DOHH2 (cell line): ENCODE measurements around the gene TXNDC17.

ENCODE experiments used
- H3F3A ChIP-seq: fragments of 200-600 bp; sonication (generic), shearing (Covaris generic); 2 replicates; pipeline ENCODE4 v1.6.0; 2016; ENCODE audit warnings: antibody characterized with exemption, mild to moderate bottlenecking; ENCODE audit not compliant: control insufficient read depth, insufficient read depth
- H3K27ac ChIP-seq: fragments of 200-600 bp; sonication (generic); 2 replicates; pipeline ENCODE4 v1.5.1; 2014; ENCODE audit warnings: low read depth, mild to moderate bottlenecking, low read length, moderate library complexity
- H3K27me3 ChIP-seq: fragments of 200-600 bp; sonication (generic); 2 replicates; pipeline ENCODE4 v1.6.1; 2014; ENCODE audit warnings: mild to moderate bottlenecking, low read length, mixed read lengths; ENCODE audit not compliant: control insufficient read depth
- H3K36me3 ChIP-seq: fragments of 200-600 bp; sonication (generic); 2 replicates; pipeline ENCODE4 v1.6.1; 2014; ENCODE audit warnings: mild to moderate bottlenecking, low read length, moderate library complexity, mixed read lengths; ENCODE audit not compliant: control insufficient read depth
- H3K4me1 ChIP-seq: fragments of 200-600 bp; sonication (generic); 2 replicates; pipeline ENCODE4 v1.6.1; 2014; ENCODE audit warnings: mild to moderate bottlenecking, low read length, mixed read lengths; ENCODE audit not compliant: control insufficient read depth
- H3K4me2 ChIP-seq: fragments of 200-600 bp; sonication (generic); 2 replicates; pipeline ENCODE4 v1.6.0; 2014; ENCODE audit warnings: mild to moderate bottlenecking, low read length, moderate library complexity
- H3K4me3 ChIP-seq: fragments of 200-600 bp; sonication (generic); 2 replicates; pipeline ENCODE4 v1.5.1; 2014; ENCODE audit warnings: mild to moderate bottlenecking, low read length, mixed read lengths
- H3K79me2 ChIP-seq: fragments of 200-600 bp; sonication (generic); 2 replicates; pipeline ENCODE4 v1.6.1; 2014; ENCODE audit warnings: mild to moderate bottlenecking, low read length, mixed read lengths; ENCODE audit not compliant: control insufficient read depth
- H3K9me2 ChIP-seq: fragments of 200-600 bp; sonication (generic); replicated peaks from 2 replicates; pipeline ENCODE4 v1.6.1; 2014; ENCODE audit warnings: mild to moderate bottlenecking, low read length, mixed read lengths; ENCODE audit not compliant: control insufficient read depth
- H3K9me3 ChIP-seq: fragments of 200-600 bp; sonication (generic); 2 replicates; pipeline ENCODE4 v1.6.1; 2014; ENCODE audit warnings: antibody characterized with exemption, low read length, mixed read lengths; ENCODE audit not compliant: control insufficient read depth, insufficient read depth
- H4K20me1 ChIP-seq: fragments of 200-600 bp; sonication (generic); 2 replicates; pipeline ENCODE4 v1.6.0; 2014; ENCODE audit warnings: low read depth, mild to moderate bottlenecking, antibody characterized with exemption, low read length, moderate library complexity; ENCODE audit not compliant: control insufficient read depth, insufficient read depth
- CTCF ChIP-seq: fragments of 200-600 bp; sonication (generic); IDR thresholded peaks from one replicate; pipeline ENCODE4 v1.5.1; 2014; ENCODE audit warnings: antibody characterized with exemption, mild to moderate bottlenecking, low read depth, low read length; ENCODE audit not compliant: poor library complexity, severe bottlenecking
- EZH2phosphoT487 ChIP-seq: fragments of 200-600 bp; sonication (generic); IDR thresholded peaks from 2 replicates; pipeline ENCODE4 v1.6.1; 2017; ENCODE audit warnings: borderline replicate concordance, mild to moderate bottlenecking, antibody characterized with exemption, low read length, moderate library complexity, mixed read lengths

The TXNDC17 gene

GRCh38 chr17:6668727-6669425 is 28.0 kb downstream of the TXNDC17 start:
- peaks cover 3% of the 10 kb centered on the region; the same call in 1 of the 2 replicates for H4K20me1 ChIP-seq
- no peaks in the 10 kb centered on the region for H3K9me2 ChIP-seq
- TF ChIP-seq CTCF (no peak), EZH2phosphoT487 (no peak)
- no peaks in the 10 kb centered on the region for H3K79me2 ChIP-seq
- H3F3A ChIP-seq, result no peaks in the 10 kb centered on the region
- H3K36me3 ChIP-seq, result no peaks in the 10 kb centered on the region
- no peak overlapping the region for H3K27ac ChIP-seq
- H3K4me2 ChIP-seq, result no peak overlapping the region
- H3K4me3 ChIP-seq, result no peak overlapping the region
- H3K4me1 ChIP-seq, result no peaks in the 10 kb centered on the region
- no peaks in the 10 kb centered on the region for H3K9me3 ChIP-seq
- H3K27me3 ChIP-seq, result no peaks in the 10 kb centered on the region

- no peaks in the 10 kb centered on the region for H3F3A ChIP-seq
- no peak overlapping the region for H3K4me2 ChIP-seq
- H3K27me3 ChIP-seq, result no peaks in the 10 kb centered on the region
- no peak overlapping the region for H3K4me3 ChIP-seq
- no peaks in the 10 kb centered on the region for H3K79me2 ChIP-seq
- no peaks in the 10 kb centered on the region for H3K36me3 ChIP-seq
- TF ChIP-seq CTCF (no peak), EZH2phosphoT487 (no peak)
- no peaks in the 10 kb centered on the region for H3K9me2 ChIP-seq
- H3K9me3 ChIP-seq, result no peaks in the 10 kb centered on the region
- H4K20me1 ChIP-seq, result peaks cover 3% of the 10 kb centered on the region; the same call in 1 of the 2 replicates
- no peak overlapping the region for H3K27ac ChIP-seq
- no peaks in the 10 kb centered on the region for H3K4me1 ChIP-seq
These were observed 28.8 kb downstream of the TXNDC17 start for GRCh38 chr17:6669479-6670212.

- peaks cover 3% of the 10 kb centered on the region; the same call in 1 of the 2 replicates for H4K20me1 ChIP-seq
- H3K36me3 ChIP-seq, result no peaks in the 10 kb centered on the region
- no peaks in the 10 kb centered on the region for H3K4me1 ChIP-seq
- no peak overlapping the region for H3K4me2 ChIP-seq
- H3K79me2 ChIP-seq, result no peaks in the 10 kb centered on the region
- no peak for TF ChIP-seq CTCF
- no peak for TF ChIP-seq EZH2phosphoT487
- H3K4me3 ChIP-seq, result no peak overlapping the region
- H3K27me3 ChIP-seq, result no peaks in the 10 kb centered on the region
- no peaks in the 10 kb centered on the region for H3K9me3 ChIP-seq
- H3K27ac ChIP-seq, result no peak overlapping the region
- H3K9me2 ChIP-seq, result no peaks in the 10 kb centered on the region
- H3F3A ChIP-seq, result no peaks in the 10 kb centered on the region
These were observed 29.7 kb downstream of the TXNDC17 start for GRCh38 chr17:6670571-6670970.
